Measurements from ENCODE around the gene GALNT1. TPM values are rescaled to one million over a fixed set of nuclear protein-coding genes. Genes with fewer than 3 reads are reported as not detected.
A peak's percentile ranks its signal among the peaks of the same experiment; 100 is the strongest.

Gene GALNT1
- total RNA-seq, 1 donor from 2014 or later: 76.7 TPM

DNA sequence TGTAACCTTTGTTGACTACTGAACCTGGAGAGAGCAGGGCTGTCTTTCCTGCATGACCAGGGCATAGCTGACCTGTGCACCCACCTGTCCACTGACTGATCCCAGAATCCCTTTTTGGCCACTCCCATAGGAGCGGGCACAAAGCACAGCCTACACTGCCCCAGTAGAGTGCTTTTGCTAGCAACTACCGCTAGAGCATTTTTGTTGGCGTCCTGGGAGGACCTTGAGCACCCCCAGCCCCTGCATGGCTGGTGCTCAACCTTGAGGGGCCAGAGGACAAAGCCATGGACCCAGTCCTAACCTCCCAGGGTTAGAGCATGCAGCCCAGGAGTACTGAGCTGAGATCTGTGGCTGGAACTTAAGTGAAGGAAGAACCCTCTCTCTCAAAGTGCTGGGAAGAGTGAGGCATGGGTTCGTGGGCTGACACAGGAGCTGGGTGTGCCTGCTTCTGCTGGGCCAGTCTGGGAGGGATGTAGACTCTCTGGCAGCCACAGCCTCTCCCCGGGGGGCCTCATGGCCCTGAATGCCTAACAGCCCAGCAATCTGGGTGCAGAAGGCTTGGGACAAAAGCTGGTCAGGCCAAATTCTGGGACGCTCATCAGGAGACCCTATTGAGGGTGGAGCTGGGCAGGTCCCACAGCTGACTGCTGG is 140.0 kb downstream of the GALNT1 start:
- no peak for DNase-seq

DNA sequence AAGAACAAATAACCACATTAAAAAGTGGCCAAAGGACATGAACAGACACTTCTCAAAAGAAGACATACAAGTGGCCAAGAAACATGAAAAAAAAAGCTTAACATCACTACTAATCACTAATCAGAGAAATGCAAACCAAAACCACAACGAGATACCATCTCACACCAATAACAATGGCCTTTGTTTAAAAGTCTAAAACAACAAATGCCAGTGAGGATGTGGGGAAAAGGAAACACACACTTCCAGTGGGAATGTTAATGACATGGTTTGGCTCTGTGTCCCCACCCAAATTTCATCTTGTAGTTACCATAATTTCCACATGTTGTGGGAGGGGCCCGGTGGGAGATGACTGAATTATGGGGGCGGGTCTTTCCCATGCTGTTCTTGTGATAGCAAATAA is 147.1 kb downstream of the GALNT1 start:
- DNase-seq: no peak

DNA sequence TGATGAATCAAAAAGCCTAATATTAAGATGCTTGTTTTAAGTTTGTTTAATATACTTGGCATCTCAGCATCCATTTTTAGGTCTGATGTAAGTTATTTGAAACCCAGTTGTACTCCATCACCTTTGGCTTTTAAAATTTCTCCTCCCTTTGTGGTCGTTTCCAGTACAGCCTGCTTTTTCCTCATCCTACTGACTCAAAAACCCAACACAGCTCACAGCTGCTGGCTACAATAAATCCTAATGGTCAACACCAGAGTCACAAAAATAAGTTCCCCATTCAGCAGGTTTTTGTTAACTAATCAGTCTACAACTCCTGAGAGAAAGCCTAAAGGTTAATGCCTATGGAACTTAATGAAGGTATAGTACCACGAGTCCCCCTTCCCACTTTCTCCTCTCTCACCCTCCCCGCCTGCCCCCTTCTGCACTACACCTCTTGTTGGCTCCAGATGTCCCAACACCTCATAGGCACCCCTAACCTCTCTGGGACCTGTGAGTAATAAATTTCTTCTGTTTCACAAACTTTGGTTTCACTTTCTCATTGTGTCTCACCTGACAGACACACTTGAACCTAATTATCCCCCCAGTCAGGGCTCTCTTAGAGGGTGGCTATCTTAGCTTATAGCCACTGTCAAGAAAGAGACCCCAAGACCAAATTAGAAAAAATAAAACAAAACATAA is 148.6 kb downstream of the GALNT1 start:
- DNase-seq: no peak

GRCh38 chr18:35730691-35731370 is 149.3 kb downstream of the GALNT1 start:
- no peak for DNase-seq

GRCh38 chr18:35731701-35732100 is 150.2 kb downstream of the GALNT1 start:
- no peak for DNase-seq

- no peak for DNase-seq
Measured at GRCh38 chr18:35732162-35732561, 150.6 kb downstream of the GALNT1 start.

- DNase-seq: no peak
Measured at GRCh38 chr18:35732636-35733035, 151.1 kb downstream of the GALNT1 start.

GRCh38 chr18:35733408-35733807 is 151.9 kb downstream of the GALNT1 start:
- DNase-seq: no peak

DNA sequence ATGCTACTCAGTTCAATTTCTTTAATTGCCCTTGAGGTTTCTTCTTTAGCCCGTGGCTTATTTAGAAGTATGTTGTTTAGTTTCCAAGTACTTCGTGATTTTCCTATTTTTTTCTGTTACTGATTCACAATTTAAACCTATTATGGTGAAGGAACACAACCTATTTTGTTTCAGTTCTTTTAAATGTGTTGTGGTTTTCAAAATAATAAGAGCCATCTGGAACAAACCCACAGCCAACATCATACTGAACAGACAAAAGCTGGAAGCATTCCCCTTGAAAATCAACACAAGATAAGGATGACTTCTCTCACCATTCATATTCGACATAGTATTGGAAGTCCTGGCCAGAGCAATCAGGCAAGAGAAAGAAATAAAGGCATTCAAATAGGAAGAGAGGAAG is 155.2 kb downstream of the GALNT1 start:
- DNase-seq: no peak

GRCh38 chr18:35739778-35740177 is 158.2 kb downstream of the GALNT1 start:
- DNase-seq: no peak

DNA sequence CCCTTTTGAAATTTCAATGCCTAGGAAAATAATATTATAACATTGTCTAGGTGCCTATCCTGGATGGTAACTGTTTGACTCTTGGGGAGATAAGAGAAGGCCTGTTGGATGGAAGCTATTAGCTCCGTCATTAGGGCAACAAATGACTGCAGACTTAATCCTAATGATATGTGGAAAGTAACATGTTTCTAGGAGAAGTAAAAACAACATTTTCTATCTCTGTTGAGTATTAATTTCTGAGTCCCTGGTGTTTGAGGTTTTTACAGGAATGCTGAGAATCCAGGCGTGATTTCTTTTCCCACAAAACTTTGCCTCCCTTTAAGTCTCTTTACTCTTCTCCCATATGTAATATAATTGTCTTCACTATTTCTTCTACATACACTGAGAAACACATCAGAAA is 159.1 kb downstream of the GALNT1 start:
- DNase-seq: no peak

DNA sequence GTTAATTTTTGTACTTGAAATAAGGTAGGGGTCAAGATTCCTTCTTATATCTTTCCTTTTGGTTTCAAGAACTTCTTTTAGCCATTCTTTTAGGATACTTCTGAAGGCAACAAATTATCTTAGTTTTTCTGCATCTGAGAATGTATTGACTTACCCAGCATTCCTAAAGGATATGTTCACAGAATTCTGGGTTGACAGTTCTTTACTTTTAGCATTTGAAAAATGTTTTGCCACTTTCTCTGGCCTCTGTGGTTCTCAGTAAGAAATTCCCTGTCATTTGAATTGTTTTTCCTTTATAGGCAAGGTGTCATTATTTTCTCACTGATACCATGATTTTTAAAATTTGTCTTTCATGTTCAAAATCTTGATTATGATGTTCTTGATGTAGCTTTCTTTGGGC is 162.4 kb downstream of the GALNT1 start:
- no peak for DNase-seq

DNA sequence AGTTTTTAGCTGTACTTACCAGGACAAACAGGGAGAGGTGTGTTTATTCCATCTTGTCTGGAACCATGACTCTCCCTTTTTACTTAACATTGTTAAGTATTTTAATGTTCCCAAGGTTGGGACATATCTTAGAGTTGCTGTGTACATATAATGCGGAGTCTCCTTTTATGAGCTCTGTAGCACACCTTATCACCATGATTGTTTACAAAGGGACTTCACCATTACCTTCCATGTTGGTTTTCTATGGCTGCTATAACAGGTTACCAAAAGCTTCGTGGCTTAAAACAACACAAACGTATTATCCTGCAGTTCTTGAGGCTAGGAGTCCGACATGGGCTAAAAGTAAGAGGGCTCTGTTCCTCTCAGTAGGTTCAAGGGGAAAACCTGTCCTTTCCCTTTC is 164.3 kb downstream of the GALNT1 start:
- DNase-seq: no peak

- no peak for DNase-seq
Measured at GRCh38 chr18:35746826-35747339, 165.3 kb downstream of the GALNT1 start.

GRCh38 chr18:35747894-35748472 is 166.4 kb downstream of the GALNT1 start:
- no peak for DNase-seq

DNA sequence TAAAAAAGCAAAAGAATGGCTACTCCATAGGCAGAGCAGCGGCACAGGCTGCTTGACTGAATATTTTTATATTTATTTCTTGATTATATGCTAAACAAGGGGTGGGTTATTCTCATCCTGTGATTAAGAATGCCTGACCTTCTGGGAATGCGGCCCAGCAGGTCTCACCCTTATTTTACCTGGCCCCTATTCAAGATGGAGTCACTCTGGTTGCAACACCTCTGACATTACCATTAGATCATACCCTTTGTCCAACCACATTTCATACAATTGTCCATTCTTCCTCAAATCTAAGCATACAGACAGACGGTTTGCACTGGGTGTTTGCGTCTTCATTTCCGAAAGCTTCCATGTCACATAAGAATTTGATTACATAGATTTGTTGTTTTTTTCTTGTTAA is 168.2 kb downstream of the GALNT1 start:
- no peak for DNase-seq

DNA sequence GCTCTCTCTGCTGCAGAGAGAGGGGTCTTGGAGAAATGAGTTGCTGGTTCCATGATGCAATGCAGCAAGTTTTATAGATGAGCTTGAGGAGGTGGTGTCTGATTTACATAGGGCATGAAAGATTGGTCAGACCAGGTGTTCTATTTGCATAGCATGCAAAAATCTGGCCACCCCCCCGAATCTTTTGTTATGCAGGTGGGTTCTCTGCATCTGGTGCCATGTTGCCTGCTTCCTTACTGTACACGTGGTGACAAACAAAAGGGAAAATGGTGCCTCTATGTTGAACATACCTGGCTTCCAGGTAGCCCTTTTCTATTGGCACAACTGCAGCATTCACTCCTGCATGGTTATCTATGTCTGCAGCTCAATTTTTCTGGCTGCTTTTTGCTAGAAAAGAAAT is 169.4 kb downstream of the GALNT1 start:
- no peak for DNase-seq

DNA sequence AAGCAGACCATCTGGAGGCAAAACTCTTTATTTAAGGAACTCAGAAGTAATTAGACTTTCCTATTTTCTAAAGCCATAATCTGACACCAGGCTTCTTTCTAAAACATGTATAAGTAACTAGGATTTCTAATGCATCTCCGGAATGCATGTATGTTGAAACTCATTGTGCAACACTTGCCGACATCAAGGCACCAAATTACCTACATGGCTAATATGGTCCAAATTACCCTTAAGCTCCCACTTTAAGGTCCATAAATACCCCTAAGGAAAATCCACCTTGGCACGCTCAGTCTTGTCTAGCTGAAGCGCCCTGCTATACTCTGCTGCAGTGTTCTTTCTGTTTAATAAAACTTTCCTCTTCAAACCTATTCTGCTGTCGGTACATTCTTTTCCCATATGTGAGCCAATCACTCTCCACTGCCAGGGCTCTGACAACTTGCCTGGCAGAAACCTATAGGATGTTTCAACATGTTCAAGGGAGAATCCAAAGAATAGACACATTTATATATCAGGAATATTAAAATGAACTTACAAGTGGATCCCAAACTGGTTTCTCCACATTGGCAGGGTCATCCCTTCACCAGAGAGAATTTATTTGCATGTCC is 171.9 kb downstream of the GALNT1 start:
- no peak for DNase-seq

DNA sequence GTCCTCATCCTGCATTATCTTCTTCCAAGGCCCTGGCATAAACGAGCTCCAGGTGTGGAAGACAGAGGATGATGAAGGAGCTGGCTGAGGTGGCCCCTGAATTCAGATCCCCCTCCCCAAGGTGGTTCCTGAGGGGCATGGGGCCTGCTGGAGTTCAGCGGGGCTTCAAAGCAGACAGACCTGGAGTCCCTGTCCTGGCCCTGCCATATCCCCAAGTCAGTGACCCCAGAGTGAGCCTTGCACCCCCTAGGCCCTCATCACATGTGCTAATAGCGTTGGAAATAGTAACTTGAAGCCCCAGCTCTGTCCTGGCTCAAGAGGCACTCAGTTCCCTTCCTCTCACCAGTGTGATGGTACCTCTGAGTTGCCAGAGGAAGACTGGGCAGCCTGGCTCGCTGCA is 172.9 kb downstream of the GALNT1 start:
- no peak for DNase-seq

DNA sequence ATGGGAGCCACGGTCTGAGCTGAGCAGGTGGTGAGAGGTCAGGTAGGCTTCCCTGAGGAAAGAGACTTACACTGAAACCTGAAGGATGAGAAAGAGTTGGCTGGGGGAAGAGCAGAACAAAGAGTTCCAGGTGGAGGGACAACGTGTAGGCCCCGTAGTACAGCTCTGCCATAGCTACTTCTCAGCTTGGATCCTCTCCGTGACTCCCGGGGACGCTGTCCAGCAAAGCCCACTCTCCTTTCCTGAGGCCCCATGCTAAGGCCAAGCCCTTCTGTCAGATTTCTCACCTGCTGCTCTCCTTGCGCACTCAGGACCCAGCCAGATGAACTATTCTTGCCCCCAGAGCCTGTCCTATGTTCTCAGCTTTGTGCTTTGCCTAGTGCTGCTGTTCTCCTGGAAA is 173.8 kb downstream of the GALNT1 start:
- DNase-seq: no peak

DNA sequence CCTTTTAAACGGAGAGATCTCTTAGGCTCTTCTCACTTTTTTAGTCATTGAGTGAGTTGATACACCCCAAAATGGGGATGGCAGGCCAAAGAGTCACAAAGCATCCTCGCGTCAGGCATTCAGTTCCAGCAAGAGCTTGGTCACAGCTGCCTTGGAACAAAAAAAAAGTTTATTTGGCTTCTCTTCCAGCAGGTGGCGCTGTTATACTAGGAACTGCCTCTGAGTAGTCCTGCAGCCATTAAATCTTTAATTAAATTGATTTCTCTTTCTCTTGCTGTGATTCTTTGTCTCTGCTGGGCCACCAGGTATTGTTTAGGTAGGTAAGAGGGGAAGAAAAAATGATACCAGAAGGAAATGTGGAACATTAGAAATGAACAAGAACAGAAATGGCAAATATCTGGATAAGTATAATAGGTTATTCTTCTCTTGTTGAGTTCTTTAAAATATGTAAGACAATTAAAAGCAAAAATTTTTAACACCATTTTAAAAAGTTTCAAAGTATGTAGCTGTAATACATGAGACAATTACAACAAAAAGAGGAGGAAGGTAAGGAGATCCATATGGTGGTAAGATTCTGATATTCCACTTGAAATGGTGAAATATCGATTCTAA is 175.1 kb downstream of the GALNT1 start:
- DNase-seq: peak; percentile 10

All from skin of body (tissue), 2 donors.